Measurements from ENCODE around the gene CH25H.

- TF ChIP-seq, protein P1, sequence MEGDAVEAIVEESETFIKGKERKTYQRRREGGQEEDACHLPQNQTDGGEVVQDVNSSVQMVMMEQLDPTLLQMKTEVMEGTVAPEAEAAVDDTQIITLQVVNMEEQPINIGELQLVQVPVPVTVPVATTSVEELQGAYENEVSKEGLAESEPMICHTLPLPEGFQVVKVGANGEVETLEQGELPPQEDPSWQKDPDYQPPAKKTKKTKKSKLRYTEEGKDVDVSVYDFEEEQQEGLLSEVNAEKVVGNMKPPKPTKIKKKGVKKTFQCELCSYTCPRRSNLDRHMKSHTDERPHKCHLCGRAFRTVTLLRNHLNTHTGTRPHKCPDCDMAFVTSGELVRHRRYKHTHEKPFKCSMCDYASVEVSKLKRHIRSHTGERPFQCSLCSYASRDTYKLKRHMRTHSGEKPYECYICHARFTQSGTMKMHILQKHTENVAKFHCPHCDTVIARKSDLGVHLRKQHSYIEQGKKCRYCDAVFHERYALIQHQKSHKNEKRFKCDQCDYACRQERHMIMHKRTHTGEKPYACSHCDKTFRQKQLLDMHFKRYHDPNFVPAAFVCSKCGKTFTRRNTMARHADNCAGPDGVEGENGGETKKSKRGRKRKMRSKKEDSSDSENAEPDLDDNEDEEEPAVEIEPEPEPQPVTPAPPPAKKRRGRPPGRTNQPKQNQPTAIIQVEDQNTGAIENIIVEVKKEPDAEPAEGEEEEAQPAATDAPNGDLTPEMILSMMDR (IDR thresholded peaks at IDR 0.05): no peak
- TF ChIP-seq POLR2A (IDR thresholded peaks at IDR 0.05): no peak
Observed at GRCh38 chr10:89164920-89165319, 42.2 kb downstream of the CH25H start.

Data from testis (tissue), 2 donors.